ENCODE data around the gene SP4. TPM values are rescaled to one million over a fixed set of nuclear protein-coding genes. Genes with fewer than 3 reads are reported as not detected.
"Not testable (repeated sequence)": the region's sequence is repeated elsewhere in the genome, so short reads cannot be mapped to it uniquely, and the experiment has no call there.

The SP4 gene
- total RNA-seq, 1 donor from 2014 or later: 5.1 TPM

- DNase-seq (ENCODE audit: low read depth, low spot score): no peak
Observed at GRCh38 chr7:21524680-21525079, 96.8 kb downstream of the SP4 start.

DNA sequence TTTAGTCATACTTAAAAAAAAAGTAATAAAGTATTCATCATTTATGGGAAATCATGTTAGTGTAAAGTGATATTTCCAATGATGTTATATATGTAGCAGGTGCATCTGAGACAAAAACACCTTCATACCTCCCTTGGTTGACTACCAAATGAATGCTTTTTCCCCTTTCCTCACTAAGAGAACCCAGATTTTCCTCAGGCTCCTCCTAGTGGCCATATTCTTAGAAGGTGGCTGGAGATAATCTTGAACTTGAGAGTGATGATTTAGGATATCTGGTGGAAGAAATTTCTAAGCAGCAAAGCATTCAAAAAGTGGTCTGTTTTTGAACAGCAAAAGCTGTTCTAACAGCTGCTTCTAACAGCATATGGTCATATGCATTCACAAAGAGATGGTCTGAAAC lies 98.1 kb downstream of the SP4 start:
- DNase-seq (ENCODE audit: low read depth, low spot score): no peak

DNA sequence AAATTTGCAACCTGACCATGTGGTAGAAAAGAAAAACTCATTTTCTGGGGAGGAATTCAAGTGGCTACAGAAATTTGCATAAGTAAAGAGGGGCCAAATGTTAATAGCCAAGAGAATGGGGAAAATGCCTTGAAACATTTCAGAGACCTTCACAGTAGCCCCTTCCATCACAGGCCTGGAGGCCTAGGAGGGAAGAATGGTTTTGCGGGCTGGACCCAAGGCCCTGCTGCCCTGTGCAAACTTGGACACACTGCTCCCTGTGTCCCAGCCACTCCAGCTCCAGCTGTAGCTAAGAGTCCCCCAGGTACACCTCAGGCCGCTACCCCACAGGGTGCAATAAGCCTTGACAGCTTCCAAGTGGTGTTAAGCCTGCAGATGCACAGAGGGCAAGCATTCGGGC lies 98.6 kb downstream of the SP4 start:
- DNase-seq (ENCODE audit: low read depth, low spot score): no peak

- DNase-seq (ENCODE audit: low read depth, low spot score): not testable (repeated sequence)
Observed at GRCh38 chr7:21532485-21532884, 104.6 kb downstream of the SP4 start.

GRCh38 chr7:21533646-21534045 lies 105.8 kb downstream of the SP4 start:
- not testable (repeated sequence) for DNase-seq (ENCODE audit: low read depth, low spot score)

DNA sequence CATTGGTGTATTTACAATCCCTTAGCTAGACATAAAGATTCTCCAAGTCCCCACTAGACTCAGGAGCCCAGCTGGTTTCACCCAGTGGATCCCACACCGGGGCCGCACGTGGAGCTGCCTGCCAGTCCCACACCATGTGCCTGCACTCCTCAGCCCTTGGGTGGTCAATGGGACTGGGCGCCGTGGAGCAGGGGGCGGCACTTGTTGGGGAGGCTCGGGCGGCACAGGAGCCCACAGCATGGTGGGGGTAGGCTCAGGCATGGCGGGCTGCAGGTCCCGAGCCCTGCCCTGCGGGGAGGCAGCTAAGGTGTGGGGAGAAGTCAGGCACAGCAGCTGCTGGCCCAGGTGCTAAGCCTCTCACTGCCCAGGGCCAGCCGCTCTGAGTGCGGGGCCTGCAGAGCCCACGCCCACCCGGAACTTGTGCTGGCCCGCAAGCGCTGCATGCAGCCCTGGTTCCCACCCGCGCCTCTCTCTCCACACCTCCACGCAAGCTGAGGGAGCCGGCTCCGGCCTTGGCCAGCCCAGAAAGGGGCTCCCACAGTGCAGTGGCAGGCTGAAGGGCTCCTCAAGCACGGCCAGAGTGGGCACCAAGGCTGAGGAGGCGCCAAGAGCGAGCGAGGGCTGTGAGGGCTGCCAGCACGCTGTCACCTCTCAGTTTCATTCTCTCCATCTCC lies 108.7 kb downstream of the SP4 start:
- not testable (repeated sequence) for DNase-seq (ENCODE audit: low read depth, low spot score)

GRCh38 chr7:21538936-21539495 lies 111.1 kb downstream of the SP4 start:
- DNase-seq (ENCODE audit: low read depth, low spot score): no peak

DNA sequence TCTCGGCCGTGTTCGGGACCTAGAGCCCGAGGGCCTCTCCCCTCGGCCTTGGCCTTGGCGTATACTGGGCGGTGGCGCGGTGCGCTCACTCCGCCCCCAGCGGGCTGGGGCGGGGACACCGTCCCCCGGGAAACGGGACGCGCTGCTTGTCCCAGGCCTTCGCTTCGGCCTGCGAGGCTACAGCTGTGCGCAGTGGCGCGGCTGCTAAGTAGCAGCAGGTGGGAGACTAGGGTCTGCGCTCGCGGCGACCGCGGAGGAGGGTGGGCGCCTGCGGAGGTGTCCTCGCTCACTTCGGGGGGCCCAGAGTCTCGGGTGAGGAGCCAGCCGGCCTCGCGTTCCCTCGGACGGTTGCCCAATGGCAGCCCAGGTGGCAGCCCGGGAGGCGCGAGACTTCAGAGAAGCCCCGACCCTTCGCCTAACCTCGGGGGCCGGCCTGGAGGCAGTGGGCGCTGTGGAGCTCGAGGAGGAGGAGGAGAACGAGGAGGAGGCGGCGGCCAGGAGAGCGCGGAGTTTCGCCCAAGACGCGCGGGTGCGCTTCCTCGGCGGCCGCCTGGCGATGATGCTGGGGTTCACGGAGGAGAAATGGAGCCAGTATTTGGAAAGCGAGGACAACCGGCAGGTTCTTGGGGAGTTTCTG lies 115.1 kb downstream of the SP4 start, which contains the start of gene DNAH11:
TSS of gene DNAH11 (plus strand) at position 149 of the 637 bp plus-strand sequence. CDS start at position 356, 207 bp downstream.
- no peak for DNase-seq (ENCODE audit: low read depth, low spot score)

DNA sequence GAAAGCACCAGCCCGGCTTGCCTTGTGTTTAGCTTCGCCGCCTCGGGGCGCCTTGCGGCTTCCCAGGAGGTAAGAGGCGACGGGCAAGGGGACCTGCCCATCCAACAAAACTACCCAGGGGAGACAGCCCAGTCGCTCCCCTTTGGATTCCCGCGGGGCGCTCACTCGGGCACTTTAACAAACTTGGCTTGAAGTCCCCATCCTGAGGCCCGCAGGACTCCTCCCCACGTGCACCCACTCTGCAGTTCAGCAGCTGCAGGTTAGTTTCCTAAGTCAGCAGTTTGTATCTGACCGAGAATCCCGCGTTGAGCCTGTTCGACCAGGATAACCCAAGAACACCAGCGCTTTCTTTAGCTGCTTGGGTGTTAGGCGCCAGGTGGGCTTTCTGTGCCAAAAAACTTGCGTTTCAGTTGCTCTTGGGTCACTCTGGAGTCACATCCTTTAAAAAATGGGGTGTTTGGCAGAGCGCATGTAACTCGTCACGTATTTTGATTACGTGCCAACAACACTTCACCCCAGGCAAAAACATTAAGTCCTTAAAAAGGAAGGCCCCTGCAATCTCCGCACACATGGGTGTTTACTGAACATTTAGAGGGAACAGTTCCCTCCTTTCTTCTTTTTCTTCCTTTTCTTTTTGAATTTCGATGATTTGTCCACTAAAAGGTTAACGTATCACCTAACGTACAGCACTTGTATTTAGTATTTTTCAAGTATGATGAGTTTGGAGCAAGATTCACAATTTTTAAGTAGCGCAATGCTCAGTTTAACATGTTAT lies 115.8 kb downstream of the SP4 start:
- no peak for DNase-seq (ENCODE audit: low read depth, low spot score)

- DNase-seq (ENCODE audit: low read depth, low spot score): no peak
Observed at GRCh38 chr7:21544303-21544656, 116.4 kb downstream of the SP4 start.

DNA sequence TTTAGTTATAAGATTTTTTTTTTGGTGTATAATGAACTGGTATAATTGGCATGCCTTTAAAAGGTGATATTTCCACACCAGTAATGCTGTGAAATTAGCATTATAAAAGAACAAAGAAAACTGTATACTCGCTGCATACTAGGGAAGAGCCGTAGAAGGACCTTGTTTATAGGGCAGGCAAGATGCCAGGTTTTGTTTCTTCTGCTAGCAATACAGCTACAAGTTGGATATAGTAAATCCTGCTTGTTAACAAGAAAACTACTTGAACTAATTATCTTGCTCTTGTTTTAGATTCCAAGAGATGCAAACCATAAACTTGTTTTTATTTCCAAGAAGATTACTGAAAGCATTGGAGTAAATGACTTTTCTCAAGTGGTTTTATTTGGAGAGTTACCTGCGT lies 116.8 kb downstream of the SP4 start:
- DNase-seq (ENCODE audit: low read depth, low spot score): no peak

DNA sequence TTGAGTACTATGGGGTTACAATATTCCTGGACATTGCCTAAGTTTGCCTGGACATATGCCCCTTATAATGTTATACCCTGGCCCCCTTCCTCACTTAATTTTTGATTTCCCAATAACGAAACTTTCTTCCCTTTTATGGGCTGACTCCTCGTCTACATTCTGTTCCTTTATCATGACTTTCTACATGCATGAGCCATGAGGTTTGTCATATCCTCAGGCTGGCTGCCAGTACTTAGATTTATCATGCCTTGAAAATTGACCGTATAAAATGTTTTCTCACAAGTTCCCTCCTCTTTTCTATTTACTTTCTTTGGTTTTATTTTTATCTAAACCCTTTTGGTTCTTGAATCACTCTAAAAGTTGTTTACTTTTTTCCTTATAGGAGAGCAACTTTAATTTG lies 119.6 kb downstream of the SP4 start:
- DNase-seq (ENCODE audit: low read depth, low spot score): no peak

DNA sequence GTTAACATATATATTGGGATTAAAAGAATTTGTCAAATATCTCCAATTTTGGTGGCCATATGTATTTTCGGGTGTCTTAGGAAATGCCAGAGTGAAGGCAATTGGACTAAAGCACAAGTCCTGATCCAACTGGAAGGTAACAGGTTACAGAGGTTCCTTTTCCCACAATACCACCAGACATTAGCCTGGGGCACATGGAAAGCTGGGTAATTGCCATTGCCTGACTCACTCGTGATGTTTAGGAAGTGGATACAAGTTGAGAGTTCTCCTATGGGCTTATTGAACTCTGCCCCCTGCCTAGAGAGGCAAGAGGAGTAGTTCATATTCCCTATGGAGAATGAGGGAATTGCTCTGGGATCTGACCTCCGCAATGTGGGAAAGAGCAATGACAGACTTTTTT lies 120.6 kb downstream of the SP4 start:
- DNase-seq (ENCODE audit: low read depth, low spot score): no peak

GRCh38 chr7:21550076-21550475 lies 122.2 kb downstream of the SP4 start:
- no peak for DNase-seq (ENCODE audit: low read depth, low spot score)

DNA sequence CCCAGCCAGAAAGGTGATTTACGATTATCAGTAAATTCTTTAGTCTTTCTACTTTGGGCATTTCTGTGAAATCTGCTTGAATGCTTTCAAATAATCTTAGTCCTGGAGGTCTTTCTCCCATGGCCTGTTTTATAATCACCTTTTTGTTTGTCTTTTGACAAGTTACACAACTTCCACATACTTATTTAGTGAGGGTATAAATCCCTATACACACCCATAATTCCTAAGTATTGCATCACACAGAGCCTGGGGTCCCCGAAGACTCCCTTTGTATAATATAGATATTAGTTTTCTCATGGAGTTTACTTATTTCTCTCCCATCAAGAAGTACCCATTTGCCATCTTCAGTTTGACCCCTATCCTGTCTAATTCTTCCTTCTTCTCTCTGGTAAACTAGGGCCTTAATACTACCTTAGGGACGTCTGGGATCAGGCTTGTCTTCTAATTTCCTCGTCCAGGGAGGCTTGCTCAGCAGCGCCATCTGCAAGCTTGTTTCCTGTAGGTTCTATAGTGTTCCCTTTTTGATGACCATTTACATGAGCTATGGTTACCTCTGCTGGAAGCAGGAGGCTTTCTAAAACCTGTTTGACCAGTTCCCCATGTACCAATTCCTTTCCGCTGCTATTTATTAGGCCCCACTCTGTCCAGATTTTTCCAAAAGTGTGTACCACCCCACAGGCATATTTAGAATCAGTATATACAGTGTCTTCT lies 123.1 kb downstream of the SP4 start:
- no peak for DNase-seq (ENCODE audit: low read depth, low spot score)

DNA sequence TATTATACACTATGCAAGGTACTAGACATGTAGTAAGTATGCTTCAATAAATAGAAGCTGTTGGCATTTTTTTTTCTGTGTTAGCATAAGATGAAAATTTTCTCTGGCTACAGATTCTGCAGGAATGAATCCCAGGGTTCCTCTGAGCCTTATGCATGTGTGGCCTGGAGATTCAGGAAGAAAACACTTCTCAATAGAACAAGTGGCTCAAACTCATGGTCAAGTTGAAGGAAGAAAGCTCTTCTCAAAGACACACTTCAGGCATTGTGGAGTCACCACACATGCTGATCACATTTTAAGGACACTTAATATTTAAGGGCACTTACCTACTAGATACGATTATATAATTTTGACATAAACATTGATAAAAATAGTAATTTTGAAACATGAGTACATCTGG lies 134.5 kb downstream of the SP4 start:
- no peak for DNase-seq (ENCODE audit: low read depth, low spot score)

Other genes with a start within 250 kb of the SP4 start
- gene DNAH11, start 115.0 kb downstream of the SP4 start, total RNA-seq: 0.07 and 1.3 TPM in 2 replicates

Measured in pulmonary artery endothelial cell (primary cell).